Activated naive CD8-positive, alpha-beta T cell treated with anti-CD3 and anti-CD28 coated beads, Interleukin-2, amount 50 U/mL, for 16 hours (primary cell): ENCODE data around the gene HLA-A.

Experiments
- DNase-seq: peaks from one replicate; pipeline ENCODE4 v3.0.0-alpha.2; 2020; ENCODE audit warnings: low read depth, low spot score

HLA-A gene

DNA sequence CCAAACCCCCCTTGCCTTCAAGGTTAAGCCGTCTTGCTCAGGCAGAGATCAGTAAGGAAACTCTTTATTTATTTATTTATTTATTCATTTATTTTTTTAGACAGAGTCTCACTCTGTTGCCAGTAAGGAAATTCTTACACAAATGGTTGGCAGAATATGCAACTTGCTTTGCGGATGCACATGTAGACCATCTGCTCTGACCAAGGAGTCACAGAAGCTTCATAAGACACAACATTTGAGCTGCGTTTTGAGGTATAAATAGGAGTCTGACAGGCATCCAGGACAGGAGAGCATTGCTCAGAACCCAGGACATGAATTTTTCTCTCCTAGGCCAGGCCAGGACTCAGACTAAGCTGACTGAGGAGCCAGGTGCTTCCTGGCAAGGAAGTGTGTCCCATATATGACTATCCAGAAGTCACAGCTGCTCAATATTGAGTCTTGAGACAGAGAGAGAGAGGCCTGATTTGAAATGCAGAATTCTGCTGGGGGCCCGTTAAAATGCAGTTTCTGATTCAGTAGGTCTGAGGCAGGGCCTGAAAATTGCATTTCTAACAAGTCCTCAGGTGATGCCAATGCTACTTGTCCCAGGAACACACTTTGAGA is 43.9 kb downstream of the HLA-A start:
- no peak for DNase-seq

DNA sequence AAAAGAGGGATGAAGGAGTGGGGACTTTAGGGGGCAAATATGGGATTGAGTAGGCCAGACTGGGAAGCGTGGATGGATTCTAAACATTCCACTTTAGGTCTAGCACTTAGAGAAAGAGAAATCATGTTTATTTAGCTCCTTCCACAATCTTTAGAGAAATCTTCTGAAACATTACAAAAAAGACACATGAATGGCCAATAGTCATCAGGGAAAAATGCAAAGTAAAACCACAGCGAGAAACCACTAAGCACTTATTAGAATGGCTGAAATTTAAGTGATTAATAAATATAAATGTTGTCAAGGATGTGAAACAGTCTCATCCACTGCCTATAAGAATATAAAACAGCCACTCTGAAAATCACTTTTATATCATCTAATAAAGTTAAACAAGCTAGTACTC is 46.9 kb downstream of the HLA-A start:
- no peak for DNase-seq

GRCh38 chr6:29990931-29991330 is 48.6 kb downstream of the HLA-A start:
- no peak for DNase-seq

GRCh38 chr6:29992807-29993206 is 50.5 kb downstream of the HLA-A start:
- no peak for DNase-seq

GRCh38 chr6:29994826-29995225 is 52.5 kb downstream of the HLA-A start:
- DNase-seq = no peak

DNA sequence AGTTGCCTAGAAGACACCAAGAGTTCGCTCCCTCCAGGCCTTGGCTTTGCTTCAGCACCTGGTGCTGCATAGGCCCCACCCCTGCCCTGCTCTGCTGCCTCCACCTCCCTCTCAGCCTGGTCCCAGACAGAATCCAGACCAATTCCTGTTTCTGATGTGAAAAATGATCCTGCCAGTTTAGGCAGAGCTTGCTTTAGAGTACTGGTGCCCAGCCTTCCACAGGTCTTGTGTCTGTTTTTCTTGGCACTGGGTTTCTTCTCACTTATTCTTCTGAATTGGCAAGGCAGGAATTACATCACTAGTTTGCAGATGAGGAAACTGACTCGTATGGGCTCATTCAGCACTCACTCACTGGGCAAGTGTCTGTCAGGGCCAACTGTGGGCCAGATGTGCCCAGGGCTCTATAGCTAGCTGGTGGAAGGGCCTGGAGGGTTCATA is 53.0 kb downstream of the HLA-A start:
- DNase-seq = no peak
